ENCODE data around the gene DLG2. TPM values are rescaled to one million over a fixed set of nuclear protein-coding genes. Genes with fewer than 3 reads are reported as not detected.

Gene DLG2
- total and polyA plus RNA-seq, 2 of the 8 experiments (the other 6 are each of a cell fraction or from before 2014, with no cell fraction given), result 1.7 to 14.3 TPM

DNA sequence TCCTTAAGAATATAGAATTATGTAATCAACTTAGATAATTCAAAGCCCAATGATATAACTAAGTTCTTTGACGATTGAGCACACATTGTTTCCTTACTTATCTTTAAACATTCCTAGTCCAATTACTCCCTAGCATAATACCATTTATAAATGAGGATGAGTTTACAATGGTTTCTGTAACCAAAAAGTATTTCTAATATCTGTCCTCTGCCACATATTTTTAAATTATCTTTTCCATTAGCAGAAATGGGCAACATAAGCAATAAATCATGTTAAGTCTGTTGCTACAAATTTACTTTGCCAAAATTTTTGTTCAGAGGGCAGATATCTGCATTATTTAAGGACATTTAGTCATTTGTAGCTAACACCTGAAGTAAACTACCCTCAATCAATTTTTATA lies 31.0 kb upstream of the DLG2 start:
- Histone ChIP-seq H2BK5ac (ENCODE audit: low read depth, low read length) (no peak overlapping the region), H3K56ac (replicated peaks; ENCODE audit: insufficient read length, low read depth, low read length) (no peak overlapping the region), H3K27ac (ENCODE audit: low read depth, low read length) (no peak overlapping the region), H3K27me3 (replicated peaks in 1 of 4; ENCODE audit: control insufficient read depth in 3 of 4, extremely low read depth in 1 of 4, insufficient read depth in 3 of 4, low read length in 3 of 4) (peaks cover 0 to 1% (median 0%) of the 10 kb centered on the region in 4 experiments; a peak in 1 of 7 replicates), H3K9me3 (ENCODE audit: insufficient read depth in 2 of 2, low read depth in 1 of 2, low read length in 1 of 2) (no peaks in the 10 kb centered on the region), H3K14ac (ENCODE audit: insufficient read length) (no peak overlapping the region), H4K91ac (replicated peaks; ENCODE audit: insufficient read length, low read length) (no peak overlapping the region), H3K79me1 (ENCODE audit: low read depth, low read length) (no peaks in the 10 kb centered on the region), H3K36me3 (ENCODE audit: control insufficient read depth in 2 of 4, insufficient read depth in 4 of 4, low read length in 3 of 4) (peaks cover 0 to 72% (median 23%) of the 10 kb centered on the region in 4 experiments; a peak in 5 of 8 replicates), H4K20me1 (replicated peaks in 1 of 2; ENCODE audit: control insufficient read depth in 1 of 2, insufficient read depth in 2 of 2, low read length in 2 of 2) (peaks cover 7 to 16% of the 10 kb centered on the region in 2 experiments), H2AK5ac (ENCODE audit: low read depth, low read length) (no peak overlapping the region), H3K18ac (ENCODE audit: extremely low read depth, low read length) (no peak overlapping the region), H3K4me2 (ENCODE audit: insufficient read depth in 1 of 2, low read depth in 2 of 2, low read length in 2 of 2) (no peak overlapping the region), H4K8ac (ENCODE audit: extremely low read depth, insufficient read depth, low read length) (no peak overlapping the region), H3K79me2 (ENCODE audit: control insufficient read depth in 1 of 2, insufficient read depth in 2 of 2, low read length in 2 of 2) (peaks cover 12 to 64% of the 10 kb centered on the region in 2 experiments), H2BK120ac (replicated peaks; ENCODE audit: low read depth, low read length) (no peak overlapping the region), H3K4ac (replicated peaks; ENCODE audit: insufficient read length, low read depth, low read length) (no peak overlapping the region), H2AFZ (ENCODE audit: low read length) (no peak overlapping the region), H3K4me1 (replicated peaks in 1 of 4; ENCODE audit: control insufficient read depth in 3 of 4, insufficient read depth in 4 of 4, low read length in 3 of 4) (peaks cover 0 to 3% (median 0%) of the 10 kb centered on the region in 4 experiments; a peak in 3 of 7 replicates), H3K9ac (replicated peaks in 1 of 4; ENCODE audit: extremely low read depth in 1 of 4, low read depth in 3 of 4, low read length in 3 of 4) (no peak overlapping the region), H3K23me2 (ENCODE audit: low read depth, low read length) (peaks cover 3% of the 10 kb centered on the region; the same call in 1 of the 2 replicates), H4K5ac (ENCODE audit: insufficient read length, low read depth, low read length) (no peak overlapping the region), H3K4me3 (ENCODE audit: extremely low read depth in 1 of 4, insufficient read depth in 2 of 4, low read depth in 3 of 4, low read length in 4 of 4) (no peak overlapping the region), H3K23ac (ENCODE audit: insufficient read length) (no peak overlapping the region), H2BK20ac (ENCODE audit: low read length) (no peak overlapping the region), H2BK15ac (ENCODE audit: low read length) (no peak overlapping the region), H2BK12ac (ENCODE audit: low read depth, low read length) (no peak overlapping the region)
- ChIA-PET POLR2A (ENCODE audit: partially characterized antibody) (interaction anchor here (9.9 kb wide), 1 partner anchor 10 kb away, joined by 105 read pairs; the partner anchor contains the start of gene TMEM126A), CTCF (ENCODE audit: partially characterized antibody) (interaction anchor here (1.8 kb wide), 1 partner anchor 168 kb away, joined by 4 read pairs; no protein-coding TSS in a partner anchor)
- FAIRE-seq (no peak), DNase-seq (ENCODE audit: low read depth in 1 of 2, low spot score in 2 of 2) (no peak)
- WGBS, 2 experiments (ENCODE audit: extremely low coverage in 1 of 2, insufficient coverage in 1 of 2, insufficient read length in 1 of 2, insufficient replicate concordance in 2 of 2, low coverage in 1 of 2, low lambda C conversion rate in 2 of 2, missing lambda C conversion rate in 1 of 2), result 89% methylated on average over 1 of the region's 1 CpG; no CpG with 5 or more reads in 1 of the 2 experiments
- TF ChIP-seq TAF7 (optimal IDR thresholded peaks at IDR 0.05; ENCODE audit: borderline replicate concordance, low read depth, low read length), result no peak
- TF ChIP-seq CBX8 (IDR thresholded peaks at IDR 0.05; ENCODE audit: borderline replicate concordance, low read depth, low read length), result no peak
- no peak for TF ChIP-seq EZH2 (IDR thresholded peaks at IDR 0.05; ENCODE audit: low read depth, low read length, severe bottlenecking)
- TF ChIP-seq YY1 (IDR thresholded peaks at IDR 0.05; ENCODE audit: low read depth, low read length), result no peak
- TF ChIP-seq, protein P1, sequence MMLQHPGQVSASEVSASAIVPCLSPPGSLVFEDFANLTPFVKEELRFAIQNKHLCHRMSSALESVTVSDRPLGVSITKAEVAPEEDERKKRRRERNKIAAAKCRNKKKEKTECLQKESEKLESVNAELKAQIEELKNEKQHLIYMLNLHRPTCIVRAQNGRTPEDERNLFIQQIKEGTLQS (IDR thresholded peaks at IDR 0.05; ENCODE audit: insufficient read depth, low read depth, low read length), result no peak
- no peak for TF ChIP-seq CHD1 (IDR thresholded peaks at IDR 0.05; ENCODE audit: low read depth, low read length)
- TF ChIP-seq SAP30 (IDR thresholded peaks at IDR 0.05; ENCODE audit: insufficient read depth, insufficient replicate concordance, low read length), result no peak
- TF ChIP-seq GABPA (IDR thresholded peaks at IDR 0.05; ENCODE audit: borderline replicate concordance, insufficient read depth, low read length), result no peak
- no peak for TF ChIP-seq KDM4A (IDR thresholded peaks at IDR 0.05; ENCODE audit: low read depth, low read length, severe bottlenecking)
- TF ChIP-seq SIRT6 (IDR thresholded peaks at IDR 0.05; ENCODE audit: low read length), result no peak
- no peak for TF ChIP-seq RFX5 (IDR thresholded peaks at IDR 0.05; ENCODE audit: borderline replicate concordance, low read depth, low read length)
- TF ChIP-seq TAF1 (IDR thresholded peaks at IDR 0.05; ENCODE audit: low read depth, low read length), result no peak
- no peak for TF ChIP-seq HDAC2 (IDR thresholded peaks at IDR 0.05; ENCODE audit: borderline replicate concordance in 1 of 2, low read depth in 2 of 2, low read length in 2 of 2)
